ENCODE measurements around the gene SIK1. TPM values are rescaled to one million over a fixed set of nuclear protein-coding genes. Genes with fewer than 3 reads are reported as not detected.
A peak's percentile ranks its signal among the peaks of the same experiment; 100 is the strongest.

The SIK1 gene
- total RNA-seq, 1 experiment from 2014 or later = 5.7 TPM

- H3K56ac ChIP-seq (ENCODE audit: insufficient read length, low read depth, low read length) = no peak overlapping the region
- H2AK5ac ChIP-seq (ENCODE audit: insufficient read length, low read length) = no peak overlapping the region
- no peak overlapping the region for H2AFZ ChIP-seq (ENCODE audit: low read length)
- no peak overlapping the region for H3K4ac ChIP-seq (ENCODE audit: low read depth, low read length)
- no peak overlapping the region for H3K9ac ChIP-seq (ENCODE audit: extremely low read depth, insufficient read length, low read length)
- H3K18ac ChIP-seq (ENCODE audit: insufficient read length, low read depth, low read length) = no peak overlapping the region
- no peak for DNase-seq
- no peak overlapping the region for H2BK15ac ChIP-seq (ENCODE audit: low read depth, low read length)
- no peak overlapping the region for H3K4me3 Mint-ChIP-seq
- no peaks in the 10 kb centered on the region for H3K79me2 ChIP-seq (ENCODE audit: insufficient read depth, low read length)
- no peak for TF ChIP-seq CTCF (conservative IDR thresholded peaks at IDR 0.05)
- H3K4me2 ChIP-seq (ENCODE audit: insufficient read depth, insufficient read length, low read length) = no peak overlapping the region
- H2BK5ac ChIP-seq (ENCODE audit: insufficient read length, low read length) = no peak overlapping the region
- no peaks in the 10 kb centered on the region for H3K36me3 Mint-ChIP-seq (ENCODE audit: insufficient read depth in 1 of 3, low read depth in 3 of 3)
- no peak overlapping the region for H3K27ac ChIP-seq (ENCODE audit: insufficient read length, low read depth, low read length)
- no peaks in the 10 kb centered on the region for H4K20me1 ChIP-seq (ENCODE audit: control insufficient read depth, insufficient read depth, insufficient read length)
- H3K4me1 ChIP-seq (ENCODE audit: insufficient read depth, low read length) = peaks cover 2% of the 10 kb centered on the region; the same call in 1 of the 2 replicates
- peak overlapping the region; percentile 66; the same call in 1 of the 2 replicates for H3K14ac ChIP-seq (ENCODE audit: insufficient read depth, low read length)
- H4K91ac ChIP-seq (ENCODE audit: insufficient read length, low read depth, low read length) = no peak overlapping the region
- no peak overlapping the region for H4K5ac ChIP-seq (ENCODE audit: insufficient read length, low read depth, low read length)
- no peaks in the 10 kb centered on the region for H3K23me2 ChIP-seq (ENCODE audit: insufficient read length, low read depth, low read length, poor library complexity, severe bottlenecking)
- WGBS (ENCODE audit: extremely low coverage, insufficient read length, low lambda C conversion rate) = no CpG with 5 or more reads among the region's 10 CpGs
- H3K4me1 Mint-ChIP-seq = peaks cover 7 to 11% of the 10 kb centered on the region in 2 experiments
- no peak overlapping the region for H2BK12ac ChIP-seq (ENCODE audit: insufficient read length, low read depth, low read length)
- no peak overlapping the region for H4K8ac ChIP-seq (replicated peaks; ENCODE audit: insufficient read length, low read depth, low read length)
- no peaks in the 10 kb centered on the region for H3K9me3 ChIP-seq (ENCODE audit: control insufficient read depth, low read depth, low read length)
- no peak overlapping the region for H3T11ph ChIP-seq (ENCODE audit: low read length)
- no peaks in the 10 kb centered on the region for H3K27me3 Mint-ChIP-seq (ENCODE audit: low read depth)
- no peak overlapping the region for H2BK20ac ChIP-seq (ENCODE audit: low read depth, low read length, poor library complexity, severe bottlenecking)
- no peaks in the 10 kb centered on the region for H3K27me3 ChIP-seq (ENCODE audit: insufficient read depth, low read length)
- H2BK120ac ChIP-seq (ENCODE audit: low read depth, low read length, poor library complexity, severe bottlenecking) = no peak overlapping the region
- no peak overlapping the region; a peak in 1 of 7 replicates for H3K27ac Mint-ChIP-seq
- H3K23ac ChIP-seq (ENCODE audit: insufficient read length, low read depth, low read length) = no peak overlapping the region
- no peaks in the 10 kb centered on the region for H3K9me3 Mint-ChIP-seq
- H3K79me1 ChIP-seq (ENCODE audit: insufficient read depth, low read depth, low read length, poor library complexity, severe bottlenecking) = no peaks in the 10 kb centered on the region
Measured at GRCh38 chr21:43376478-43376882, 50.5 kb downstream of the SIK1 start.

Data from H9 (cell line).